C4-2B (cell line): ENCODE results near the gene ATP7B.

Source experiments
- H3K27ac ChIP-seq: fragments of 450-650 bp; 2 replicates; pipeline ENCODE4 v1.5.1; 2017
- CTCF ChIP-seq: fragments of 450-650 bp; conservative IDR thresholded peaks from 2 replicates; pipeline ENCODE4 v1.5.1; 2017; ENCODE audit warnings: mild to moderate bottlenecking
- ZFX ChIP-seq: fragments of 450-650 bp; IDR thresholded peaks from 2 replicates; pipeline ENCODE4 v1.6.1; 2017

Gene ATP7B

GRCh38 chr13:52005841-52006522 is 5.3 kb downstream of the ATP7B start:
- H3K27ac ChIP-seq, result no peak overlapping the region

GRCh38 chr13:52004511-52005170 is 6.6 kb downstream of the ATP7B start:
- no peak overlapping the region for H3K27ac ChIP-seq
- TF ChIP-seq ZFX (no peak), CTCF (no peak)

More at GRCh38 chr13:52005841-52006522, 5.3 kb downstream of the ATP7B start:
- no peak for TF ChIP-seq CTCF
- TF ChIP-seq ZFX, result no peak

- H3K27ac ChIP-seq, result no peak overlapping the region
- TF ChIP-seq ZFX (no peak), CTCF (no peak)
Observed at GRCh38 chr13:52003541-52003940, 7.7 kb downstream of the ATP7B start.

GRCh38 chr13:52002361-52002760 is 8.9 kb downstream of the ATP7B start:
- H3K27ac ChIP-seq, result no peak overlapping the region
- TF ChIP-seq ZFX (no peak), CTCF (no peak)

GRCh38 chr13:52001120-52001731 is 10.0 kb downstream of the ATP7B start:
- TF ChIP-seq ZFX (no peak), CTCF (peak; percentile 73)
- H3K27ac ChIP-seq, result no peak overlapping the region

GRCh38 chr13:51999921-52000320 is 11.3 kb downstream of the ATP7B start:
- peak overlapping the region; percentile 63 for H3K27ac ChIP-seq
- no peak for TF ChIP-seq ZFX

- no peak for TF ChIP-seq ZFX
- TF ChIP-seq CTCF, result no peak; the same call in 1 of the 2 replicates
- peak overlapping the region; percentile 63 for H3K27ac ChIP-seq
Observed at GRCh38 chr13:51999510-51999911, 11.7 kb downstream of the ATP7B start.
